ENCODE data around the gene PPAN. TPM values are rescaled to one million over a fixed set of nuclear protein-coding genes. Genes with fewer than 3 reads are reported as not detected.

PPAN gene
- total RNA-seq, 2 donors from 2014 or later: 12.7 to 23.2 TPM

- no peak overlapping the region for H3K4me3 ChIP-seq
- no peak overlapping the region for H3K27ac ChIP-seq
- peaks cover 72% of the 10 kb centered on the region for H3K36me3 ChIP-seq
- TF ChIP-seq CTCF (IDR thresholded peaks at IDR 0.05): no peak
- DNase-seq (ENCODE audit: low spot score): no peak
- H3K4me1 ChIP-seq: peaks cover 0 to 14% of the 10 kb centered on the region in 2 donors
- no peaks in the 10 kb centered on the region for H3K9me3 ChIP-seq
- no peaks in the 10 kb centered on the region for H3K27me3 ChIP-seq
Measured at GRCh38 chr19:10113592-10113963, 7.4 kb downstream of the PPAN start.

GRCh38 chr19:10113964-10114650 is 7.9 kb downstream of the PPAN start:
- no peaks in the 10 kb centered on the region for H3K27me3 ChIP-seq
- DNase-seq (ENCODE audit: low spot score): no peak
- no peak overlapping the region for H3K4me3 ChIP-seq
- TF ChIP-seq CTCF (IDR thresholded peaks at IDR 0.05): no peak
- peaks cover 0 to 19% of the 10 kb centered on the region in 2 donors for H3K4me1 ChIP-seq
- H3K36me3 ChIP-seq: peaks cover 69% of the 10 kb centered on the region
- no peak overlapping the region for H3K27ac ChIP-seq
- H3K9me3 ChIP-seq: no peaks in the 10 kb centered on the region

GRCh38 chr19:10114651-10115391 is 8.7 kb downstream of the PPAN start:
- Histone ChIP-seq H3K4me1 (peaks cover 0 to 23% of the 10 kb centered on the region in 2 donors), H3K9me3 (no peaks in the 10 kb centered on the region), H3K4me3 (no peak overlapping the region), H3K27me3 (no peaks in the 10 kb centered on the region), H3K27ac (no peak overlapping the region), H3K36me3 (peaks cover 62% of the 10 kb centered on the region)
- no peak for TF ChIP-seq CTCF (IDR thresholded peaks at IDR 0.05)
- no peak for DNase-seq (ENCODE audit: low spot score)

GRCh38 chr19:10115392-10116084 is 9.4 kb downstream of the PPAN start:
- TF ChIP-seq CTCF (IDR thresholded peaks at IDR 0.05): no peak
- no peak for DNase-seq (ENCODE audit: low spot score)
- Histone ChIP-seq H3K27me3 (no peaks in the 10 kb centered on the region), H3K4me3 (no peak overlapping the region), H3K36me3 (peaks cover 55% of the 10 kb centered on the region), H3K27ac (no peak overlapping the region), H3K9me3 (no peaks in the 10 kb centered on the region), H3K4me1 (peaks cover 0 to 27% of the 10 kb centered on the region in 2 donors)

- H3K4me3 ChIP-seq: no peak overlapping the region
- no peaks in the 10 kb centered on the region for H3K9me3 ChIP-seq
- no peak for TF ChIP-seq CTCF (IDR thresholded peaks at IDR 0.05)
- H3K36me3 ChIP-seq: peaks cover 47% of the 10 kb centered on the region
- H3K4me1 ChIP-seq: peaks cover 0 to 27% of the 10 kb centered on the region in 2 donors
- DNase-seq (ENCODE audit: low spot score): no peak
- H3K27ac ChIP-seq: no peak overlapping the region
- no peaks in the 10 kb centered on the region for H3K27me3 ChIP-seq
Measured at GRCh38 chr19:10116085-10116865, 10.1 kb downstream of the PPAN start.
